ENCODE data around the gene KLHDC8A.
"Not testable (repeated sequence)": the region's sequence is repeated elsewhere in the genome, so short reads cannot be mapped to it uniquely, and the experiment has no call there.

KLHDC8A gene

GRCh38 chr1:205356440-205357139, at the start of gene KLHDC8A:
Gene KLHDC8A, minus strand, starts transcription at chr1:205356922. Its CDS starts 13,318 bp downstream, at chr1:205343604.
- no peak for DNase-seq

DNA sequence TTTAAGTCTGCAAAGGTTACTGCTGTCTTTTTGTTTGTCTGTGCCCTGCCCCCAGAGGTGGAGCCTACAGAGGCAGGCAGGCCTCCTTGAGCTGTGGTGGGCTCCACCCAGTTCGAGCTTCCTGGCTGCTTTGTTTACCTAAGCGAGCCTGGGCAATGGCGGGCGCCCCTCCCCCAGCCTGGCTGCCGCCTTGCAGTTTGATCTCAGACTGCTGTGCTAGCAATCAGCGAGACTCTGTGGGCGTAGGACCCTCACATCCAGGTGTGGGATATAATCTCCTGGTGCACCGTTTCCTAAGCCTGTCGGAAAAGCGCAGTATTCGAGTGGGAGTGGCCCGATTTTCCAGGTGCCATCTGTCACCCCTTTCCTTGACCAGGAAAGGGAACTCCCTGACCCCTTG, 49.5 kb upstream of the KLHDC8A start:
- DNase-seq, result not testable (repeated sequence)

GRCh38 chr1:205404484-205404883, 47.8 kb upstream of the KLHDC8A start:
- DNase-seq, result not testable (repeated sequence)

- no peak for DNase-seq
Observed at GRCh38 chr1:205398586-205398985, 41.9 kb upstream of the KLHDC8A start.

DNA sequence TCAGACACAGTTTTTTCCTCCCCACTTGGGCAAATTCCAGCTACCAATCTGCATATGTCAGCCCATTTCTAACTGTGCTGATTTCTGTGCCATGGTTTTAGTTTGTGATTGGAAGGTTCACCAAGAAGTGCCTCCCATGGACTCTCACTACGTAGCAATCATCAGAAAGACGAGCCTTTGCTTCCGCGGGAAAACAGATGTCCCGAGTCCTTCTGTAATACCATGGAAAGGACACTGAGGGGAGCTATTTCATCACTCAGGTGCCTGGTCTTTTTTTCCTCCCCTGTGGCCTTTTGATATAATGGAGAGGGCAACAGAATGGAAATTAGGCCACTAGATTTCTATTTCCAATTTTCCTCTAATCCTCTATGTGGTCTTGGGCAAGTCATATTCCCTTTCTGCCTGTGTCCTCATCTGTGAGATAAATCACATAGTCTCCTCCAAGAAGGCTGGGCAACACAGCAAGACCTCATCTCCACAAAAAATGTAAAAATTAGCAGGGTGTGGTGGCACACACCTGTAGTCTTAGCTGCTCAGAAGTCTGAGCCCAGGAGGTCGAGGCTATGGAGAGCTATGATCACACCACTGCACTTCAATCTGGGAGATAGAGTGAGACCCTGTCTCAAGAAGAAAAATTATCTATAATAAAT, 40.4 kb upstream of the KLHDC8A start:
- peak; percentile 75 for DNase-seq

- DNase-seq, result no peak
Observed at GRCh38 chr1:205395616-205396015, 38.9 kb upstream of the KLHDC8A start.

- DNase-seq, result no peak
Observed at GRCh38 chr1:205392650-205393049, 35.9 kb upstream of the KLHDC8A start.

DNA sequence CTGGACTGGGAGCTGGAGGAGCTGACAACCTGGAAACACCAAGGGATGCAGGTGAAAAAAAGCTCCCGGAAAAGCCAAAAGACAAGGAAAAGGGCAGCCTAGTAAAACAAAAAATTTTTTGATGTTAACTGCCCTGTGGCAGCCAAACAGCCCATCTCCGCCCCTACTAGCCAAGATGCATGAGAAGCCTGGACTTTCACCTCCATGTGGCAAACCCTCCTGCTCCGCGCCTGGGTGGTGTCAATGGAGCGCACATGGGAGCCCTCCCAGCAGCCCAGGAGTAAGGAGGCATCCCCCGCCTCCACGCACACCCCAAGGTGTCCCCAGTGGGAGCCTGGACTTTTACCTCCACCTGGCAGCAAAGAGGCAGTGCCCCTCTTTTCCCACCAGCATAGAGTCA, 34.7 kb upstream of the KLHDC8A start:
- DNase-seq, result no peak

- no peak for DNase-seq
Observed at GRCh38 chr1:205387845-205388244, 31.1 kb upstream of the KLHDC8A start.

DNA sequence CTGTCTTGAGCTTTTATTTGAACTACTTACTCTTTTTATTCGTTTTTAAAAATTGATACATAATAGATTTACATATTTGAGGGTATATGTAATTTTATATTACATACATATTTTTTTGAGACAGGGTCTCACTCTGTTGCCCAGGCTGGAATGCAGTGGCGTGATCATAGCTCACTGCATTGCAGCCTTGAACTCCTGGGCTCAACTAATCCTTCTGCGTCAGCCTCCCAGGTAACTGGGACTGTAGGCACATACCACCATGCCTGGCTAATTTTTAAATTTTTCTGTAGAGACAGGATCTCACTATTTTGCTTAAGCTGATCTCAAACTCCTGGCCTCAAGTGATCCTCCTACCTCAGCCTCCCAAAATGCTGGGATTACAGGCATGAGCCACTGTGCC, 26.3 kb upstream of the KLHDC8A start:
- DNase-seq, result not testable (repeated sequence)

GRCh38 chr1:205382561-205382960, 25.8 kb upstream of the KLHDC8A start:
- no peak for DNase-seq

DNA sequence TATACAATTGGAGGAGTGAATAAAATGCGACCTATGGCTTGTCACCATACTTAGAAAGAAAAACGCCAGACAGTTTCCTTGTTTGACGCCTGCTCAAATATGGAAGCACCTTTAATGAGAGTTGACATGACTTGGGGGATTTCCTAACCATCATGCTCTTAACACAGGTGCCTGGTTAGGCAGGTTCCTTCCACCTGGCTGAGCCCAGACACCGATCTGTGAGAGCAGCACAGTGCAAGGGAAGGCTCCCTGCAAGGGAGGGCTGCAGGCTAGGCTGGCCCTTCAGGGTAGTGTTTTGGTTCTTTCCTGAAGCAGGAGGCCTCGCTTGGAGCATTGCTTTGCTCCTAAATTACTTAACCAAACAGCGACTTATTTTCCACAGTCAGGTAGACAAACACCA, 24.6 kb upstream of the KLHDC8A start:
- DNase-seq, result no peak

DNA sequence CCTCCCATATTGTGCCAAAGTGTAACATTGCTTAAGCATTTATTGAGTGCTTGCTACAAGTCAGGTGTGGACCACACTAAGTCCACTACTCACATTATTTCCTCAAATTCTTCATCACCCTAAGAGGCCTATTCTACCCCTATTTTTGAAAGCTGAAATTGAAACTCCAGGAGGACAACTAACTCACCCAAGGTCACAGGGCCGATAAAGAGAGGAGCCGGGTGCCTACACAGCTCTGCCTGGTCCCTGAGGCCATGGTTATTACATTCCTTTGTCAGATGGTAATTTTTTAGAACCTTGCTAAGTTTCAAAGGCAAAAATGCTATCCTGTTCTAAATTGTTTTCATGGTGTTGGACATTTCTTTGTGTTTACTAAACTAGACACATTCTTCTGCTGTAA, 24.2 kb upstream of the KLHDC8A start:
- no peak for DNase-seq

DNA sequence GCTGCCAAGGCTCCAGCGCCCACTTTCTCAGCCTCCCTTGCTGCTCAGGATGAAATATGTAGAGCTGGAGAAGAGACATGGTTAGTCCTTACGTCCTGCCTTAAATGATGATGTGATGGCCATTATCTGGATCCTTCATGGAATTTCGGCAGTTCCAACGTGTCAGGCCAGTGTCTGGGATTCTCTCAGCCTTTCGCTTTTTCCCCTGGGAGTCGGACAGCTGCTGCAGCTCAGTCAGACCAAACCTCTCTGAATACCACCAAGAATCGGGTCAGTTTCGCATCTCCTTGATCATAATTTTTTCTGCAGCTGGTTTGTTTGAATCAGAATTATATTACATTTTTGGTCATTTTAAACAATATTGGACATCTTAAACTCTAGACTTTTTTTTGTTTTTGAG, 22.3 kb upstream of the KLHDC8A start:
- no peak for DNase-seq

DNA sequence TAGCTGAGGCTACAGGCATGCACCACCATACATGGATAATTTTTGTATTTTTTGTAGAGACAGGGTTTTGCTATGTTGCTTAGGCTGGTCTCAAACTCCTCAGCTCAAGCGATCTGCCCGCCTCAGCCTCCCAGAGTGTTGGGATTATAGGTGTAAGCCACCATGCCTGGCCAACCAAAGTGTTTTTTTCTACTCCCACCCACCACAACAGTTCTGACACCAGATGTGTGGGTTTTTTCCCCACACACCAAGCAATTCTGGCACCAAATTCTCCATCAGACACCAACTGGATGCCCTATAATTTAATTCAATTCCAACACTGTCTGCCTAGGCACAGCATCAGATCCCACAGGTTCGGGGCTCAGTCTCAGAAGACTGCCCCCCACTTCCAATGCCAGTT, 20.6 kb upstream of the KLHDC8A start:
- no peak for DNase-seq

- DNase-seq, result no peak
Observed at GRCh38 chr1:205376739-205377138, 20.0 kb upstream of the KLHDC8A start.

- DNase-seq, result no peak
Observed at GRCh38 chr1:205375835-205376545, 19.3 kb upstream of the KLHDC8A start.

DNA sequence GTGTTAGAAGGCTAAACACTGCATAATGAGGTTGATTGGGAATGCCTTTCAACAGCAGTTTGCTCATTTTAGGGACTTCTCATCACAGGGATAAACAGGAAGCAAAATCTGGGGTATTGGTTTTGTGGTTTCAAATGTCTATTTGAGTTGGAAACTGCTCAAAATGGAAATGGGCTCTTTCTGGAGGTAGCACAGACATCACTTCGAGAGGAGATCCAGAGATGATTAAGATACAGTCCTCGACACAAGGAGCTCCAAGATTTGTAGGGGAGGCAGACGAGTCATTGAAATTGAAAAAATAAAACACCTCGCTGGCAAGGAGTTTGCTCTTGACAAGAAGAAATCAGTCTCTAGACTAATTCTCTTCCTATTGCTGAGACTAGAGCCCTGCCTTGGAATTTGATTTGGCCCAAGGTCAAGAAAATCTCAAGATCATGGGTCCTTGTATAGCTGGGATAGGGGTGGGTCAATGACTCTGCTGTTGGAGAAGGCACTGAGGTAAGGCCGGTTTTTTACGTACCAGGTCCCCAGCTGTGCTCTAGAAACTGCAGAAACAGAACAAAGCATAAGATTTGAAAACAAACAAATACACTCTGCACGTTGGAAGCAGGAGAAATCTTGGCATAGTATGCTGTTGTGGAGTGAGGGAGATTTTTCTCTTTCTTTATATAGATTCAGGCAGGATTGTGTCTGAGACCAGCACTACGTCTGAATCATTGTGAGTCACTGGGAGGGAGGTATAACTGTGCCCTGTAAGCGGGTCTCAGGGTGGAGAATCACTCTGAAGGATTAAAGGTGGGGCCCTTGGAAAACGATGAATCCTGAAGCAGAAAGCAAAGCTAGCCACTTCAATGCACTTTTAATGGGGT, 17.7 kb upstream of the KLHDC8A start:
- no peak for DNase-seq

- no peak for DNase-seq
Observed at GRCh38 chr1:205373798-205374175, 17.1 kb upstream of the KLHDC8A start.

DNA sequence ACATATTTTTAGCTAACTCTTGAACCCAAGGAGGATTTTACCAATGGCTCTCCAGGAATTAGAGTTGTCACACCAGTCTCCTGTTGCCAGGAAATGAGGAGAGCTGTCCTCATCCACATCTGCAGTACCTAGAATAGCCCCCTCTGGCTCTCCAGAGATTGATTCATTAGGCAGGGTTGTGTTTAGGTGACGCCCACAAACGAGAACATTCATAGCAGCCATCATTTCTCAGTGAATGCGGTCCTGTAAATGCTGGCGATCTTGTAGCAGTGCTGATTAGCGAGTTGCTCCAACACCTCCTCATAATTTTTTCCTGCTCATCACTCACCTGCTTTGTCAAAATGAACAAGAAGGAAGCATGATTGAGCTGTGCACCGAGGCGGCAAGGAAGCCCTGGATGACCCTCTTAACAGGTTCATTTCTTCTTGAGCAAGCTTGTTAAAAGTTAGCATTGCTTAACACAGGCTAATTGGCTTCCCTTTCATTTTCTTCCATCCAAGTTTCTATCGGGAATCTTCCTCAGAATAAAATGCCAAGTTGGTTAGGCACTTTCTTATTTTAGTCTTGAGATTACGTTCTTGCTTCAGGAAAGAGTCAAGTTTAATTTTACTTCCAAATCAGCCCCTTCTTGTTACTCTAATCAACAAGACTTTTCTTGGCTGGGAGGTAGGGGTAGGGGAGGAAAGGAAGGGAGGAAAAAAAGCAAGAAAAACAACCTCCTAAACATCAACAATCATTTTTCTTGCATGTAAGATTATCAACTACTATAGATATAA, 16.5 kb upstream of the KLHDC8A start:
- DNase-seq, result no peak

DNA sequence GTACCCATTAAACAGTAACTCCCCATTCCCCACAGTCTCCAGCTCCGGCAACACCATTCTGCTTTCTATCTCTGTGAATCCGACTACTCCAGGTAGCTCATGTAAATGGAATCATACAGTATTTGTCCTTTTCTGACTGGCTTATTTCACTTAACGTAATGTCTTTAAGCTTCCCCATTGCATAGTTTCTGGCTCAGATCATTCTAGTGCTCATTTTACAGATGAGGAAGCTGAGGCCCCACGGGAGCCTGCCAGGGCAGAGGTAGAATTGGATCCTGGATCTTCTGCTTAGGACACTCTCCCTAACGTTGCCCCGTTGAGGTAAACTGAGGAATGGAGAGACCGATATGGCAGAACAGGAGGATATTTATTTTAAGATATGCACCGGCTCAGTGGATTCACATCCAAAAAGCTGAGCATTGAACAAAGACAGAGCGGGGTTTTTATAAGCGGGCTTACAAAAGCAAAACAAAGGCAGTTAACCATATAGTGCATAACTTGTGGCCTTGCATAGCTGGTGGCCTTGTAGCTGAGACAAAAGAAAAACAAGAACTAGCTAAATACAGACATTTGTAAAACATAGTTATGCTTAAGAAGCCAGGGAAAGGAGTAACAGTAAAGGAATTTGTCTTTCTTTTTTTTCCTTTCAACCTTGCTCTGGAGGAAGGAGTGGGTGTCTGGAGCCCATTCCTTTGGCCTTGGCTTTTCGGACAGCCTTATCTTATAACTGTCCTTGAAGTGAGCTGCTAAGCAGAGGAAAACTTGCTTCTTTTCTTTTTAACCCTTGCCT, 15.3 kb upstream of the KLHDC8A start:
- DNase-seq, result no peak

All from NCI-H1105 (cell line).